Measurements from ENCODE around the gene ANKS1A. TPM values are rescaled to one million over a fixed set of nuclear protein-coding genes. Genes with fewer than 3 reads are reported as not detected.

The ANKS1A gene
- total RNA-seq, 1 experiment from 2014 or later = 21.7 TPM

- BruUV-seq (replicated peaks) = no TSS peak
- no peak for DNase-seq (ENCODE audit: low spot score)
- CTCF ChIA-PET = no interaction called here
Measured at GRCh38 chr6:35088281-35089215, 199.5 kb downstream of the ANKS1A start.

GRCh38 chr6:35089216-35089934 lies 200.3 kb downstream of the ANKS1A start:
- Histone ChIP-seq H3K4me1 (ENCODE audit: insufficient read depth, low read length, poor library complexity, severe bottlenecking) (no peaks in the 10 kb centered on the region), H3K36me3 (ENCODE audit: insufficient read depth, low read length, poor library complexity, severe bottlenecking) (no peaks in the 10 kb centered on the region), H3K27ac (ENCODE audit: low read depth, low read length, poor library complexity, severe bottlenecking) (no peak overlapping the region), H3K9me3 (ENCODE audit: low read depth, low read length, poor library complexity, severe bottlenecking) (no peaks in the 10 kb centered on the region), H3K4me3 (ENCODE audit: low read depth, low read length, poor library complexity, severe bottlenecking) (no peak overlapping the region), H3K27me3 (replicated peaks; ENCODE audit: insufficient read depth, low read depth, low read length, poor library complexity) (no peaks in the 10 kb centered on the region)
- no peak for DNase-seq (ENCODE audit: low spot score)
- ChIA-PET POLR2A (ENCODE audit: low non-redundant PET) (no interaction called here), CTCF (no interaction called here)
- TF ChIP-seq EZH2 (IDR thresholded peaks at IDR 0.05; ENCODE audit: borderline replicate concordance, low read depth, low read length, poor library complexity, severe bottlenecking) (no peak), CTCF (conservative IDR thresholded peaks at IDR 0.05; ENCODE audit: low read depth, low read length) (no peak)
- BruUV-seq (replicated peaks) = TSS peak; percentile 27
- intact Hi-C loops (cut with micrococcal nuclease; ENCODE audit: unreplicated experiment) = no loop called here

More at GRCh38 chr6:35088281-35089215, 199.5 kb downstream of the ANKS1A start:
- no peak overlapping the region for H3K4me3 ChIP-seq (ENCODE audit: low read depth, low read length, poor library complexity, severe bottlenecking)
- H3K27me3 ChIP-seq (replicated peaks; ENCODE audit: insufficient read depth, low read depth, low read length, poor library complexity) = no peaks in the 10 kb centered on the region
- POLR2A ChIA-PET (ENCODE audit: low non-redundant PET) = no interaction called here
- H3K4me1 ChIP-seq (ENCODE audit: insufficient read depth, low read length, poor library complexity, severe bottlenecking) = no peaks in the 10 kb centered on the region
- no peaks in the 10 kb centered on the region for H3K36me3 ChIP-seq (ENCODE audit: insufficient read depth, low read length, poor library complexity, severe bottlenecking)
- no peaks in the 10 kb centered on the region for H3K9me3 ChIP-seq (ENCODE audit: low read depth, low read length, poor library complexity, severe bottlenecking)
- TF ChIP-seq EZH2 (IDR thresholded peaks at IDR 0.05; ENCODE audit: borderline replicate concordance, low read depth, low read length, poor library complexity, severe bottlenecking) (no peak), CTCF (conservative IDR thresholded peaks at IDR 0.05; ENCODE audit: low read depth, low read length) (no peak)
- intact Hi-C loops (cut with micrococcal nuclease; ENCODE audit: unreplicated experiment) = no loop called here
- H3K27ac ChIP-seq (ENCODE audit: low read depth, low read length, poor library complexity, severe bottlenecking) = no peak overlapping the region

- Histone ChIP-seq H3K36me3 (ENCODE audit: insufficient read depth, low read length, poor library complexity, severe bottlenecking) (no peaks in the 10 kb centered on the region), H3K27ac (ENCODE audit: low read depth, low read length, poor library complexity, severe bottlenecking) (no peak overlapping the region), H3K4me1 (ENCODE audit: insufficient read depth, low read length, poor library complexity, severe bottlenecking) (no peaks in the 10 kb centered on the region), H3K27me3 (replicated peaks; ENCODE audit: insufficient read depth, low read depth, low read length, poor library complexity) (no peaks in the 10 kb centered on the region), H3K4me3 (ENCODE audit: low read depth, low read length, poor library complexity, severe bottlenecking) (no peak overlapping the region), H3K9me3 (ENCODE audit: low read depth, low read length, poor library complexity, severe bottlenecking) (no peaks in the 10 kb centered on the region)
- no peak for TF ChIP-seq EZH2 (IDR thresholded peaks at IDR 0.05; ENCODE audit: borderline replicate concordance, low read depth, low read length, poor library complexity, severe bottlenecking)
- no peak for TF ChIP-seq CTCF (conservative IDR thresholded peaks at IDR 0.05; ENCODE audit: low read depth, low read length)
- intact Hi-C loops (cut with micrococcal nuclease; ENCODE audit: unreplicated experiment) = no loop called here
- CTCF ChIA-PET = no interaction called here
- no peak for DNase-seq (ENCODE audit: low spot score)
- no TSS peak for BruUV-seq (replicated peaks)
- POLR2A ChIA-PET (ENCODE audit: low non-redundant PET) = no interaction called here
Measured at GRCh38 chr6:35089935-35090505, 201.0 kb downstream of the ANKS1A start.
